ENCODE data around the gene BBC3.
"Not testable (repeated sequence)": the region's sequence is repeated elsewhere in the genome, so short reads cannot be mapped to it uniquely, and the experiment has no call there.

The BBC3 gene

GRCh38 chr19:47230921-47231214 lies at the start of gene BBC3:
Gene BBC3 (minus strand): TSS chr19:47231199. CDS start chr19:47228431, 2,768 bp downstream.
- no peak for DNase-seq (ENCODE audit: low read depth, low spot score)

GRCh38 chr19:47280183-47280797 lies 49.3 kb upstream of the BBC3 start:
- no peak for DNase-seq (ENCODE audit: low read depth, low spot score)

- not testable (repeated sequence) for DNase-seq (ENCODE audit: low read depth, low spot score)
Measured at GRCh38 chr19:47276513-47276912, 45.5 kb upstream of the BBC3 start.

GRCh38 chr19:47275791-47276461 lies 44.9 kb upstream of the BBC3 start:
- no peak for DNase-seq (ENCODE audit: low read depth, low spot score)

GRCh38 chr19:47274891-47275761 lies 44.1 kb upstream of the BBC3 start:
- no peak for DNase-seq (ENCODE audit: low read depth, low spot score)

GRCh38 chr19:47274071-47274890 lies 43.3 kb upstream of the BBC3 start, which contains the start of gene INAFM1:
Gene INAFM1 (plus strand): TSS chr19:47274885. CDS start chr19:47274920, 35 bp downstream.
- DNase-seq (ENCODE audit: low read depth, low spot score): peak; percentile 97

GRCh38 chr19:47273313-47274070 lies 42.5 kb upstream of the BBC3 start:
- DNase-seq (ENCODE audit: low read depth, low spot score): peak; percentile 79

GRCh38 chr19:47272448-47273312 lies 41.7 kb upstream of the BBC3 start:
- DNase-seq (ENCODE audit: low read depth, low spot score): no peak

GRCh38 chr19:47271949-47272348 lies 41.0 kb upstream of the BBC3 start:
- DNase-seq (ENCODE audit: low read depth, low spot score): no peak

GRCh38 chr19:47270408-47270807 lies 39.4 kb upstream of the BBC3 start:
- DNase-seq (ENCODE audit: low read depth, low spot score): no peak

- no peak for DNase-seq (ENCODE audit: low read depth, low spot score)
Measured at GRCh38 chr19:47269596-47269995, 38.6 kb upstream of the BBC3 start.

- no peak for DNase-seq (ENCODE audit: low read depth, low spot score)
Measured at GRCh38 chr19:47268028-47268427, 37.0 kb upstream of the BBC3 start.

- DNase-seq (ENCODE audit: low read depth, low spot score): no peak
Measured at GRCh38 chr19:47267350-47267759, 36.4 kb upstream of the BBC3 start.

- no peak for DNase-seq (ENCODE audit: low read depth, low spot score)
Measured at GRCh38 chr19:47266401-47266941, 35.5 kb upstream of the BBC3 start.

GRCh38 chr19:47264629-47265028 lies 33.6 kb upstream of the BBC3 start:
- no peak for DNase-seq (ENCODE audit: low read depth, low spot score)

- not testable (repeated sequence) for DNase-seq (ENCODE audit: low read depth, low spot score)
Measured at GRCh38 chr19:47261946-47262793, 31.2 kb upstream of the BBC3 start.

GRCh38 chr19:47260476-47260875 lies 29.5 kb upstream of the BBC3 start:
- DNase-seq (ENCODE audit: low read depth, low spot score): no peak

GRCh38 chr19:47258895-47259555 lies 28.0 kb upstream of the BBC3 start:
- DNase-seq (ENCODE audit: low read depth, low spot score): no peak
